Omental fat pad (tissue), 4 donors: Measurements from ENCODE around the gene RIBC1. TPM values are rescaled to one million over a fixed set of nuclear protein-coding genes. Genes with fewer than 3 reads are reported as not detected.

Source experiments
- ATAC-seq: fragments of 150-250 bp; one replicate; pipeline ENCODE4 v1.9.1; 2016; ENCODE audit warnings: mild to moderate bottlenecking, moderate library complexity; ENCODE audit not compliant: low FRiP score
- DNase-seq: peaks from one replicate; pipeline ENCODE4 v3.0.0-alpha.2; 2019; ENCODE audit warnings: low spot score
- CTCF ChIP-seq, 3 donors: fragments of 450-650 bp; IDR thresholded peaks; one replicate each; pipeline ENCODE4 v1.5.1; 2016 to 2017; ENCODE audit warnings: antibody characterized with exemption in 3 of 3, mild to moderate bottlenecking in 3 of 3, moderate library complexity in 2 of 3
- total RNA-seq, 4 donors: library from RNA; depleted of rRNA; stranded (reverse); fragments of >200 nt; gene quantifications; one replicate each; pipeline ENCODE4 v1.1.0, GENCODE V29; 2016

Gene RIBC1
- total RNA-seq, 4 donors from 2014 or later: 0.38 to 1.9 (median 0.74) TPM; not detected in 1

GRCh38 chrX:53440621-53441517 is 18.2 kb downstream of the RIBC1 start:
- TF ChIP-seq CTCF (IDR thresholded peaks at IDR 0.05): no peak
- ATAC-seq (peak; percentile 84), DNase-seq (peak; percentile 71)

GRCh38 chrX:53441531-53442321 is 19.1 kb downstream of the RIBC1 start:
- peak; percentile 41 for ATAC-seq
- no peak for TF ChIP-seq CTCF (IDR thresholded peaks at IDR 0.05)
- no peak for DNase-seq

GRCh38 chrX:53442322-53442631 is 19.6 kb downstream of the RIBC1 start:
- DNase-seq (no peak), ATAC-seq (no peak)
- TF ChIP-seq CTCF (IDR thresholded peaks at IDR 0.05): no peak

- TF ChIP-seq CTCF (IDR thresholded peaks at IDR 0.05): no peak
- ATAC-seq (no peak), DNase-seq (no peak)
These were observed 23.3 kb downstream of the RIBC1 start for GRCh38 chrX:53445977-53446376.

- DNase-seq (no peak), ATAC-seq (no peak)
- TF ChIP-seq CTCF (IDR thresholded peaks at IDR 0.05): no peak
These were observed 24.8 kb downstream of the RIBC1 start for GRCh38 chrX:53447441-53447840.

GRCh38 chrX:53449632-53450031 is 27.0 kb downstream of the RIBC1 start:
- no peak for ATAC-seq
- no peak for TF ChIP-seq CTCF (IDR thresholded peaks at IDR 0.05)
- DNase-seq: no peak
